HFF-Myc (cell line): ENCODE results near the gene SCYL3.

Source experiments
- DNase-seq: peaks from one replicate; pipeline ENCODE4 v3.0.0-alpha.2; 2011; ENCODE audit warnings: low read depth; ENCODE audit errors: extremely low read depth
- H3K4me3 ChIP-seq: replicated peaks from 2 replicates; pipeline ENCODE4 v1.5.1; 2011; ENCODE audit warnings: low read depth, mild to moderate bottlenecking, control low read depth, low read length
- TF ChIP-seq, protein P1 (sequence below): IDR thresholded peaks from 2 replicates; pipeline ENCODE4 v1.5.1; 2012; ENCODE audit warnings: mild to moderate bottlenecking, low read depth, low read length, control low read depth; ENCODE audit errors: missing control alignments

The SCYL3 gene

GRCh38 chr1:169860187-169860586 is 33.5 kb downstream of the SCYL3 start:
- no peak for DNase-seq
- TF ChIP-seq, protein P1, sequence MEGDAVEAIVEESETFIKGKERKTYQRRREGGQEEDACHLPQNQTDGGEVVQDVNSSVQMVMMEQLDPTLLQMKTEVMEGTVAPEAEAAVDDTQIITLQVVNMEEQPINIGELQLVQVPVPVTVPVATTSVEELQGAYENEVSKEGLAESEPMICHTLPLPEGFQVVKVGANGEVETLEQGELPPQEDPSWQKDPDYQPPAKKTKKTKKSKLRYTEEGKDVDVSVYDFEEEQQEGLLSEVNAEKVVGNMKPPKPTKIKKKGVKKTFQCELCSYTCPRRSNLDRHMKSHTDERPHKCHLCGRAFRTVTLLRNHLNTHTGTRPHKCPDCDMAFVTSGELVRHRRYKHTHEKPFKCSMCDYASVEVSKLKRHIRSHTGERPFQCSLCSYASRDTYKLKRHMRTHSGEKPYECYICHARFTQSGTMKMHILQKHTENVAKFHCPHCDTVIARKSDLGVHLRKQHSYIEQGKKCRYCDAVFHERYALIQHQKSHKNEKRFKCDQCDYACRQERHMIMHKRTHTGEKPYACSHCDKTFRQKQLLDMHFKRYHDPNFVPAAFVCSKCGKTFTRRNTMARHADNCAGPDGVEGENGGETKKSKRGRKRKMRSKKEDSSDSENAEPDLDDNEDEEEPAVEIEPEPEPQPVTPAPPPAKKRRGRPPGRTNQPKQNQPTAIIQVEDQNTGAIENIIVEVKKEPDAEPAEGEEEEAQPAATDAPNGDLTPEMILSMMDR: no peak
- H3K4me3 ChIP-seq: no peak overlapping the region

- H3K4me3 ChIP-seq: no peak overlapping the region
- DNase-seq: no peak
- TF ChIP-seq, protein P1: no peak
Observed at GRCh38 chr1:169859001-169859400, 34.7 kb downstream of the SCYL3 start.

GRCh38 chr1:169858467-169858866 is 35.2 kb downstream of the SCYL3 start:
- TF ChIP-seq, protein P1: no peak
- no peak for DNase-seq
- no peak overlapping the region for H3K4me3 ChIP-seq

DNA sequence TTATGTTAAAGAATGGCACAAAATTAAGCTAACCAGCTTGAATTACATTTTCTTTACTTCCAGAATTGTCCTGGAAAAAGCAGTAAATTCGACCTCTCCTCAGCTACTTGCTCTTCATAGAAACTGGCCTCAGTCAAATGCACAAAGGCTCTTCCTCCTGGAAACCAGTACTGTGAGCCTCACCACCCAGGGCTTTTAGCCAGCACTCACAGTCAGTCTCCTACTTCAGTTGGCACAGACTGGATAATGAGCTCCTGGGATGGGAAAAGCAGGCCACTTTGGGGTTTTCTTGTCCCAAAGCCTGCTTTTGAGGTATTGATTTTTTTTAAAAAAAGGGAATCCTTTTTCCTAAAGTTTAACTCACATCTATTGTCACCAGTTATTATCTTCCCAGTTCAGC is 40.4 kb downstream of the SCYL3 start:
- no peak overlapping the region for H3K4me3 ChIP-seq
- TF ChIP-seq, protein P1: no peak
- no peak for DNase-seq

- no peak for DNase-seq
- TF ChIP-seq, protein P1: no peak
- no peak overlapping the region for H3K4me3 ChIP-seq
Observed at GRCh38 chr1:169849346-169850022, 44.2 kb downstream of the SCYL3 start.

GRCh38 chr1:169848456-169848855 is 45.2 kb downstream of the SCYL3 start:
- TF ChIP-seq, protein P1: no peak
- no peak for DNase-seq
- no peak overlapping the region for H3K4me3 ChIP-seq
